ENCODE measurements around the gene ILK.

The ILK gene

GRCh38 chr11:6584528-6584927 lies 19.0 kb upstream of the ILK start:
- DNase-seq (ENCODE audit: low read depth), result no peak
- no peak for TF ChIP-seq CTCF (IDR thresholded peaks at IDR 0.05; ENCODE audit: insufficient read depth, low read depth, low read length, missing control alignments)
- H3K4me3 ChIP-seq (ENCODE audit: low read depth, low read length), result no peak overlapping the region

GRCh38 chr11:6586434-6587359 lies 16.9 kb upstream of the ILK start:
- no peak for DNase-seq (ENCODE audit: low read depth)
- no peak overlapping the region for H3K4me3 ChIP-seq (ENCODE audit: low read depth, low read length)
- no peak for TF ChIP-seq CTCF (IDR thresholded peaks at IDR 0.05; ENCODE audit: insufficient read depth, low read depth, low read length, missing control alignments)

- no peak overlapping the region for H3K4me3 ChIP-seq (ENCODE audit: low read depth, low read length)
- DNase-seq (ENCODE audit: low read depth), result no peak
These were observed 16.1 kb upstream of the ILK start for GRCh38 chr11:6587360-6587953.

GRCh38 chr11:6588018-6588417 lies 15.6 kb upstream of the ILK start:
- H3K4me3 ChIP-seq (ENCODE audit: low read depth, low read length), result no peak overlapping the region
- DNase-seq (ENCODE audit: low read depth), result no peak
- TF ChIP-seq CTCF (IDR thresholded peaks at IDR 0.05; ENCODE audit: insufficient read depth, low read depth, low read length, missing control alignments), result no peak

More at GRCh38 chr11:6587360-6587953, 16.1 kb upstream of the ILK start:
- no peak for TF ChIP-seq CTCF (IDR thresholded peaks at IDR 0.05; ENCODE audit: insufficient read depth, low read depth, low read length, missing control alignments)

GRCh38 chr11:6594142-6594768 lies 9.3 kb upstream of the ILK start:
- TF ChIP-seq CTCF (IDR thresholded peaks at IDR 0.05; ENCODE audit: insufficient read depth, low read depth, low read length, missing control alignments), result no peak
- no peak overlapping the region for H3K4me3 ChIP-seq (ENCODE audit: low read depth, low read length)
- no peak for DNase-seq (ENCODE audit: low read depth)

- no peak for TF ChIP-seq CTCF (IDR thresholded peaks at IDR 0.05; ENCODE audit: insufficient read depth, low read depth, low read length, missing control alignments)
- no peak for DNase-seq (ENCODE audit: low read depth)
- no peak overlapping the region for H3K4me3 ChIP-seq (ENCODE audit: low read depth, low read length)
These were observed 7.2 kb upstream of the ILK start for GRCh38 chr11:6596239-6596877.

All from GM12865 (cell line).